NCI-H345 treated with DMSO at 0.1 percent for 48 hours (cell line): Measurements from ENCODE around the gene ODAD2.
"Not testable (repeated sequence)": the region's sequence is repeated elsewhere in the genome, so short reads cannot be mapped to it uniquely, and the experiment has no call there.

Experiments used
- DNase-seq: peaks from one replicate; lab custom pipeline; 2025; ENCODE audit not compliant: unreplicated experiment; lab: John Stamatoyannopoulos, UW

The ODAD2 gene

DNA sequence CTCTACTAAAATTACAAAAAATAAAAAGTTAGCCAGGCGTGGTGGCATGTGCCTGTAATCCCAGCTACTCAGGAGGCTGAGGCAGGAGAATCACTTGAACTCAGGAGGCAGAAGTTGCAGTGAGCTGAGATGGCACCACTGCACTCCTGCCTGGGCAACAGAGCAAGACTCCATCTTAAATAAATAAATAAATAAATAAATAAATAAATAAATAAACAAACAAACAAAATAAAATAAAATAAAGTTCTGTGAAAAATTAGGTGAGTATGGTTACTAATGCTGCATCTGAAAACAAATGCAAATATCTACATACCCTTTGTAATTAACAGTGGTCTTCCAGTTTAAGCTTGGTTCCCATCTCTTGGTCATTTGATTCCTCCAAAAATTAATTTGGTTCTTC lies 28.1 kb downstream of the ODAD2 start:
- not testable (repeated sequence) for DNase-seq

DNA sequence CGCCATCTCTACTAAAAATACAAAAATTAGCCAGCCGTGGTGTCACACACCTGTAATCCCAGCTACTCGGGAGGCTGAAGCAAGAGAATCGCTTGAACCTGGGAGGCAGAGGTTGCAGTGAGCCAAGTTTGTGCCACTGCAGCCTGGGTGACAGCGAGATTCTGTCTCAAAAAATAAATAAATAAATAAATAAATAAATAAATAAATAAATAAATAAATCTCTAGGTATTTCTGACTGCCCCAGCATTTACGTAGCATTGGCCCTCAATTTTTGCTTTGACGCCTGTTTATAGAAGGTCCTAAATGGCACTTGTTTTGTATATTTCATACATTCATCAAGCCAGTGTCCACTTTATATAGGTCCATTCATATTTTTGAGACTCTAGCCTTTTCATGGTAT lies 28.9 kb downstream of the ODAD2 start:
- not testable (repeated sequence) for DNase-seq

DNA sequence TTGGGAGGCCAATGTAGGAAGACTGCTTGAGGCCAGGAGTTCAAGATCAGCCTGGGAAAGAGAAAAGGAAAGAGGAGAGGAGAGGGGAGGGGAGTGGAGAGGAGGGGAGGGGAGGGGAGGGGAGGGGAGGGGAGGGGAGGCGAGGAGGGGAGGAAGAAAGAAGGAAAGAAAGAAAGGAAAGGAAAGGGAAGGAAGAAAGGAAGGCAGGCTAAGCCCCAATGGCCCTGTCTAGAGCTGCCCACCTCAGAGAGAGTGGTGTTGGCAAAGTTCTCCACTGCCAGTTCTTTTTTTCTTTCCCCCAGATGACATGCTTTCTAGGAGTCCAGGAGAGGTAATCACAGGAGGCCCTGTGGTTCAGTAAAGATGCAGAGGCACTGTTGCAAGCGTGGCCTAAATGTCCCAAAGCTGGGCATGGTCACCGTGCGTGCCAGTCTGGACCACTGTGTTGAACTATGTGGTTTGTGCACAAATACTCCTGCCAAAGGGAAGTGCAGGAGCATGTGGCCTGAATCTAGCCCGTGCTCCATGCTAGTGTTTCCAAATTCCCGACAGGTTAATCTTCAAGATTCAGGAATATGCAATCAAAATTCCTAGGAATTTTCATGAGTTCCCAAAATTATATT lies 39.7 kb downstream of the ODAD2 start:
- DNase-seq, result no peak

DNA sequence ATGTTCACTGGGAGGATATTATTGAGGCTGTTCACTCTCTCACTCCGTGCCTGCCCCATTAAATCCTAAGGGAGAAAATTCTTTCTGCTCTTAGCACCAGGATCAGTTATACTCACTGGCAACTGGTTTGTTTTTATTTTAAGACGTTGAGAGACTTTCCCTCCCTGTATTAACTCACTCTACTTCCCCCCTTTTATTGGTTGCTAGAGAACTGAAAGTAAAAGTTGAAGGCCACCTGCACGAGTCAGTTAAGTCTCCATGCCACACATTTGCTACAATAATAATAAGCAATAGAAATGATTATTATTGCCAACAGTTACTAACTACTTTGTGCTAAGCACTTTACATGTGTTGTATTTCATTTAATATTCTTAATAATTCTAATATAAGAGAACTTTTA lies 40.5 kb downstream of the ODAD2 start:
- not testable (repeated sequence) for DNase-seq

DNA sequence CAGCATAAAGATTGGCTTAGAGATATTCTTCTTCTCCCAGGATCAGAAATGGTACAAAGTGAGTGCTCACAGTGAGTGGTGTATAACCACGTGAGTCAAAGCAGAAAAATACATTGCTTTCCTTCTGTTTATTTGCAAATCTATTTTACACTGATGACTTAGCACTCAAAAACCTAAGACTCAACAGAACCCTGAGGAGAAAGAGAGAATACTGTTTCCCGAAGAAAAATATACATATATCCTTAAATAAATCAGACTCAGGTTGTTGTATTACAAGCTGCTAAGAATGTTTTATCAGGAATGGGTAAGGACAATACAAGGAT lies 48.7 kb downstream of the ODAD2 start:
- no peak for DNase-seq

DNA sequence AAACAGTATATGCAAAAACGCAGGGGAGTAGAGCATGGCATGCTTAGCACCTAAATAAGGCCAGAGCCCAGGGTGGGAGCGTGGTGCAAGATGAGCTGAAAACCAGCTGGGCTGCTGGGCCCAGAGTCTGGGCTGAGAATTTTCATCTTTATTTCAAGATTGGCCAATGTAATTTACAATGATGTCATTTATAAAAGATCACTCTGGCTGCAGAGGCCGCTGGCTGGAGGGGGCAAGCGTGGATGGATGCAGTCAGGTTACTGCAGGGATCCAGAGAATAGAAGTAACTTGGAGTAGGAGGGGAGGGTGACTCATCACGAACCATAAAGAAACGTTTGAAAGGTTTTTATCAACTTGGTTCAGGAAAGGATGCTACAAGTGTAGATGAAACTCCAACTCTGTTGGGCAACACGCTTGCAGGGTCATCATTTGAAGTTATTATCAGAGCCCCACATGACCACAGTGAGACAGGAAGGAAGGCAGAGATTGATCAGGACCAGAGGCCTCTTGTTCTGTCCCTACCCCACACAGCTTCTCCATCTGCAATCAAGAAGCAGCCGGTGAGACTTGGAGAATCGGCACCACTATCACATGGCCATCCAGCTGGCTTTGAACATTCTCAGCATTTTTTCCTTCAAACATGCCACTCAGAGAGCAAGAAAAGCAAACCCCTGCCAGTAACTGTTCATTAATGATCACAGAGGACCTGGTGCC lies 49.2 kb downstream of the ODAD2 start:
- no peak for DNase-seq

DNA sequence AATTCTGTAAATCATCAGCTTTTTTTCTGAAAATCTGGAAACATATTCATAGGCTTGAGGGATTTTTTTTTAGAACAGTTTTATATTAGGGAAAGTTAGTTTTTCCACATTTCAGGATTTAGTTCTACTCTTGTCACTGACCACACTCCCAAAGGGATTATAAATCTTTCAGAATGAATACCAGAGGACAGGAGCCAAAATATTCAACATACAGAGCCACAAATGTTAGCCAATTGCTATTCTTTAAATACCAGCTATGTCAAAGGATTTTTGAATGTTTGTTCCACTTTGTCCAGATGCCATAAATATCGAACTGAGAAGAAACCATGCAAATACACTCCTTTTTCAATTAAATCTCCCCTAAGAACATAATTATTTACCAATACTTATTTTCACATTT lies 50.7 kb downstream of the ODAD2 start:
- DNase-seq, result no peak

DNA sequence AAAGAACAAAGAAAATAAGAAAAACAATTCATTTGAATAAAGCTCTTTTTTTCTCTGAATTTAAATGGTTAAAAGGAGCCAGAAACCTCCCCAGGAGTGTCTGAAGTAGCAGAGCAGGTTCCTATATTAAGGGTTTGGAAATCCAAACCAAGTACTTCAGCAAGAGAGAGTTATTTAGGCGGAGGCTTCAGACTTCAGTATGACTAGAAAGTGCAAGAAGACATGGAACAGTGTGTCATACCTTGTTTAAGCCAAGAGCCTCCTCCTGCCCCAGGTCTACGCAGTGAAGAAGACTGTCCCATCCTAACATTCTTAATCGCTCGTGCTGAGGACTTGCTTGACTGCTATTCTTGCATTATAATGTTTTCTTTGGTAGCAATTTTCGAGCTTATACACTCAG lies 51.3 kb downstream of the ODAD2 start:
- DNase-seq, result no peak

DNA sequence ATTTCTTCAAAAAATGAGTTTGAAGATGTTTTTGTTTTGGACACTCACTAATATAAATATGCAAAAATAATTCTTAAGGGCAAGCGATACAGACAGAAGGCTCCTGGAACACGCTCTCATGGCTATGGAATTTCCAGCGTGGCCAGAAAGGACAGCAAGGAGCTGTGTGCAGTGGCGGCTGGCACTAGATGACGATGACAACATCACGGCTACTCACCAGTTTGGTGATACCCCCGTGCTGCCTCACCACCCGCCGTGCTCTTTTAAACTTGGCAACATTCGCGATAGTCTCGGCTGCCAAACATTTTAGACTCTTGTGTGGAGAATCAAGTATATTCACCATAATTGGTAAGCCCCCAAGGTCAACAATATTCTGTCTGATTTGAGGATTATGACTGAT lies 54.9 kb downstream of the ODAD2 start:
- DNase-seq, result no peak

DNA sequence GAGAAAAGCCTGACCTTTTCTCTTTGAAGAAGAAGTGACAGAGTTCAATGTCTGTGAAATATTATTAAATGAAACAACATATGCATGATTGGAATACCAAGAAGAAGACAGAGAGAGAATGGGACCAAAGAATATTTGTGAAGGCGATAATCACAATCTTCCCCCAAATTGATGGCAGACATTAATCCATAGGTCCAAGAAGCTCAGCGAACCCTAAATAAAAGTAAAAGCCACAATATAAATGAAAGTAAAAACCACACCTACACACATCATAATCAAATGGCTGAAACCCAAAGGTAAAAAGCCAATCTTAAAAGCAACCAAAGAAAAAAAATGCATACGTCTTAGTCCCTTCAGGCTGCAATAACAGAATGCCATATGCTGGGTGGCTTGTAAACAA lies 84.0 kb downstream of the ODAD2 start:
- DNase-seq, result no peak

DNA sequence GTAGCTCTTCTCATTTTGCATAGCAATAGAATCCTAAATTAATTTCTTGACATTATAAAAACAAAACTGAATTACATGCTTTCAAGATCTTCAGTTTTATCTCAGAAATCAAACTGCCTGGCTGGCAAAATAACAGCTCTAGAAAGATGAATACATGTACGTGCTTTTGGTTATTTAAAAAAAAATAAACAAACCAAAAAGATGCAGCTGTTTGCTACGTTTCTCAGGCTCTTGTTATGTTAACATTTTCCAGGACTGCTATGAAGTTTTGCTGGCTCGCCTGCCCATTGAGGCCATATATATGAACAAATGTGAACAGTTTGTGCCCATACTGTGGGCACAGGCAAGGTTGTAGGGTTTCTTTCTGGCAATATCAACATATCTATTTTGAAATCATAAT lies 86.6 kb downstream of the ODAD2 start:
- no peak for DNase-seq

DNA sequence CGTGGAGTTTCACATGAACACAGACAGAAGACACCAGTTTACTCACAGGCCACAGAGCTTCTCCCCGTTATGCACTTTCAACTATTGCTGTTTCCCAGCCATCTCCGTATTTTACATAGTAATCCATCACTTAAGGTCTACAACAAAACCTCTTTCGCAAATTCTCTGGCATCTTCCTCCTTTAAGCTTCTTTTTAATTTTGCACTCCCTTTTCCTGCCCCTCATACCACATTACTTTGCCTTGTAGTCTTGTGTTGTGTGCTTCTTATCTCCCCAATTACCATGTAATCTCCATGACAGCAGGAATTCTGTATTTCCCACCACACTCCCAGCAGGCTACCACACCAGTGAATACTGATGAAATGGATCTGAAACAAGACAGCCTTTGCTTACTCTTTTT lies 87.3 kb downstream of the ODAD2 start:
- DNase-seq, result no peak

DNA sequence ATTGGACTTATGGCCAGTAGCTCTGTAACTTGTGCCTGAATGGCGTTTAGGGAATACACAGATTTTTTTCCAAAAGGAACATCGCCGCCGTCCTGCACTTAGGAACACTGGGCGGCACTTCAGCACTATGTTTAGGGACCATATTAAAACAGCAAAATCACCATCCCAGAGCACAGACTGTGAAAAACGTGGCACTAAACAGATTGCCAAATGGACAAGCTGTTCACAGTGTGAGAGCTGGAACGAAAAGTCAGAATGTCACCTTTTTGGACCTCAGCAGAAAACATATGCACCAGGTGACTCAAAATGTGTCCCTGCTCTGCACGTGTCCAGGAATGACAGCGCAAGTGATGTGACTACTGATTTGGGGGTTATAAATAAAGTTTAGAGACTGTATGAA lies 87.9 kb downstream of the ODAD2 start:
- DNase-seq, result no peak

DNA sequence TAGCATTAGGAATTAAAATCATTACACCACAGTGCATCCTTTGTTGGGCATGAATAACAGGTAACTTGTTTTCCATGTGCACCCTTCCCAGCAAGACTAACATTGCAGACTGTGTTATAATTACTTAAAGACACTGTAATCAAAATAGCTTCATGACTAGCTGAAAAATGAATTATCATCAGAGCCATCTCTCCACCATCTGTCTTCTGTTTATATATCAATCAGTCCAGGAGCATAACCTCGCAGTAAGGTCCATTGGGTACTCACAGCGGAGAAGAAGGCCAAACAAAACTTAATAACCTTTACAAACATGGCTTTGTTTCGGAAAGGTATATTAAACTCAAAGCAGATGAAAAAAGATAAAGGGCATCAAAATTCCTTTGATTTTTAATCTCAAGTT lies 90.6 kb downstream of the ODAD2 start:
- no peak for DNase-seq

DNA sequence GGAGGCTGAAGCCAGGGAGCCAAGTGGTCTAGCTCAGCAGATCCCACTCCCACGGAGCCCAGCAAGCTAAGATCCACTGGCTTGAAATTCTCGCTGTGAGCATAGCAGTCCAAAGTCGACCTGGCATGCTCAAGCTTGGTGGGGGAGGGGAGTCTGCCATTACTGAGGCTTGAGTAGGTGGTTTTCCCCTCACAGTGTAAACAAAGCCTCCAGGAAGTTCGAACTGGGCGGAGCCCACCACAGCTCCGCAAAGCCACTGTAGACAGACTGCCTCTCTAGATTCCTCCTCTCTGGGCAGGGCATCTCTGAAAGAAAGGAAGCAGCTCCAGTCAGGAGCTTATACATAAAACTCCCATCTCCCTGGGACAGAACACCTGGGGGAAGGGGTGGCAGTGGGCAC lies 99.4 kb downstream of the ODAD2 start:
- DNase-seq, result not testable (repeated sequence)

DNA sequence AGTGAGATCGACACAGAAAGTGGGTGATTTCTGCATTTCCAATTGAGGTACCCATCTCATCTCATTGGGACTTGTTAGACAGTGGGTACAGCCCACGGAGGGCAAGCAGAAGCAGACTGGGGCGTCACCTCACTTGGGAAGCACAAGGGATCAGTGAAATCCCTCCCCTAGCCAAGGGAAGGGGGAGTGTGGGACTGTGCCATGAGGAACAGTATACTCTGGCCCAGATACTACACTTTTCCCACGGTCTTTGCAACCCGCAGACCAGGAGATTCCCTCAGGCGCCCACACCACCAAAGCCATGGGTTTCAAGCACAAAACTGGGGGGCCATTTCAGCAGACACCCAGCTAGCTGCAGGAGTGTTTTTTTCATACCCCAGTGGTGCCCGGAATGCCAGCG lies 99.8 kb downstream of the ODAD2 start:
- no peak for DNase-seq

DNA sequence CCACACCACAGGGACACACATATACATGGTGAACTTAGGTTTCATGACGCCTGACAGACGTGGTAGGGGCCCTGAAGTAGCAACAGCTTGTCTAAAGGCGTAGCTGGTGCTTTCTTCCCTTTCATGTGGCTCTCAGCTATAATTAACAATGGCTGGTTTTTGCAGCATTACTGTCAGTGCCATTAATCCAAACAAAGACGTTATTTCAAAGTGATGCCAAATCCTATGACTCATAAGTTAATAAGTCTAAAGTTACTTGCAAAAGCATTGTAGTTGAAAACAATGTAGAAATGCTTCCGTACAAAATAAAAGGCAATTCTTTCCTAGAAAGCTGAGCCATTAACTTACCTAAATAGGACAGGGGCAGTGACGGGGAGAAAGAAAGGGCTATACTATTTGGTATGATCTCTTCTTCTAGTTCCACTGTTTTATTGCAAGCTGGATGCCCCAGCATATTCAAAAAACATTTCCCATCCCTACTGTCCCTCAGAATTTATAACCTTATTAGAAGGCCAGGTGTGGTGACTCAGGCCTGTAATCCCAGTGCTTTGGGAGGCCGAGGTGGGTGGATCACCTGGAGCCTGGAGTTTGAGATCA lies 105.4 kb downstream of the ODAD2 start:
- no peak for DNase-seq

DNA sequence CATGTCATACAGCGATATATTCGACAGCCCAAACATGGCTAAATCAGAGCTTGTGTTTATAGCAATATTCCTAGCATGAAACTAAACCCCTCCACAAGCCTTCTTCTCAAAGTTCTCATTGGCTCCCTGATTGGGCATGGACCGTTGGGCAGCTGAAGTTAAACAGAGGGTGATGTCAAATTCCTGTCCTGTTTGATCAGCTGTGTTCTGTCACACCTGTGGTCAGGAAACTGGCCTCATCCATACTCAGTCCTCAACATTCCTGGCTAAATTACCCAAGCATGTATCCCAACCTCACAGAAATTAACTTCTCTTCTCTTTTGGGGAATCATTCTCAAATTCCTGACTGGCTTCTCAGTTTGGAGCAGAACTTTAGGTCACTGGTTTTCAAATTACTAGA lies 107.9 kb downstream of the ODAD2 start:
- DNase-seq, result no peak

DNA sequence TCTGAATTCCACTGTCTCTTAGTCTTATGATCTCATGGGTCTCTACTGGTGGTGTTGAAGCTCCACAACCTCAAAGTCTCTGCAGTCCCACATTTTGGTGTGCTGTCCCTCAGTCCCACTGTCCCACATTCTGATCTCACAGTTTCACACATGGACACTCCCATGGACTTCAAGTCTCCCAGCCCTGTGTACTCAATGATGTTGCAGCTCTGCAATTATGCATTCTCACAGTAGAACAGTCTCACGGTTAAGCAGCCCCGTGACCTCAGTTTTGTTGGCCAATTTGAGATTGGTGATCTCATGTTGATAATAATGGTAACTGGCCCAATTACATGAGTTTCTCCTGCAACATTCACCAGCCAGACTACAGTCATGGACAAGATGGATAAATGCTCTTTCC lies 109.4 kb downstream of the ODAD2 start:
- no peak for DNase-seq

DNA sequence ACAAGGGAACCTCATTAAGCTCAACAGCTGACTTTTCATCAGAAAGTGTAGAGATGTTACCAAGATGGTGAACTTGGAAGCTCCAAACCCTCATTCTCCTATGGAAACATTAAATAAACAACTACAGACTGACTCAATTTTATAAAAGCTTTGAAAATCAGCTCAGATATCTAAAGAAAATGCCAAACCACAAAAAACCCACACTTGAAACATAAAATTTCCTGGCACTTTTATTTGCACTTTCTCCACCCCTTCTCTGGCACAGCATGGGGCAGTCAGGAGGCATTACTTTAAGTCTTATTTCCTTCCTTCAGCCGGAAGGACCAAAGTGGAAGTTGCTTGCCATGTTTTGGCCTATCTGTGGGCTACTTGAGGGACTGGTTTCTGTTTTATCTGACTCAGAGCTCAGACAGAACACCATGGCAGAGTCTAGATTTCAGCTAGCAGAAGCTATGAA lies 114.7 kb downstream of the ODAD2 start:
- DNase-seq, result no peak

DNA sequence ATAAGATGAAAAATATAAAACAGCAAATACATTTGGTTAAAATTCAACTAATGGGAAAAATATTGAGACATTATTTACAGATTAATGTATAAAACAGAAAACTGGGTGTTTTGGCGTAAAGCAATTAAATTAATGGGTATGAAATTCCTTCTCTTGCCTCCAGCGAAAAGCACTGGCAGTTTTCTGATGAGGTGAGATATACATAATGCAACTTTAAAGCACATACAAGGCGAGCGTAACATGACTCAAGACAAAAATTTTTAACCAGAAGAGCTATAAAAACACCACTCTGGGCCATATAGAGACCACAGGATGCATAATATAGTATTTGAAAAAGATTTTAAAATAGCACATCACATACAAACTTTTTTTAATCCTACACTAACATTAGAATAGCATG lies 120.6 kb downstream of the ODAD2 start:
- no peak for DNase-seq

DNA sequence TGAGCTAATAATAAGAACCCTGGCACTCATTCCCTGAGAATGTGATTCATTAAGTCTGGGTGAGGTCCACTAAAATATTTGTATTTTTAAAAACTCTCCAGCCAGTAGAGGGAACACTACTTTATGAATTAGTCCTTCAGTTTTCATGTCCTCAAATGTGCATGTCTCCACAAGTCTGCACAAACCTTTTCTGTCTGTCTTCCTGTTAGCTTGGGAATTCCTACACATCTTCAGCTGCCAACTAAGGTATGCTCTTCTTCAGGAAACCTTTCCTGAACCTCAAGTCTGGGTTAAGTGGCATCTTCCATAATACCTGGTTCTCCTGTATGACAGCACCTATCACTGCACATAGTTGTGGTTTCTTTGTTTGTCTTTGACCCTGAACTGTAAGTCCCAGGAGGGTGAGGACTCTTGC lies 133.7 kb downstream of the ODAD2 start:
- DNase-seq, result no peak

DNA sequence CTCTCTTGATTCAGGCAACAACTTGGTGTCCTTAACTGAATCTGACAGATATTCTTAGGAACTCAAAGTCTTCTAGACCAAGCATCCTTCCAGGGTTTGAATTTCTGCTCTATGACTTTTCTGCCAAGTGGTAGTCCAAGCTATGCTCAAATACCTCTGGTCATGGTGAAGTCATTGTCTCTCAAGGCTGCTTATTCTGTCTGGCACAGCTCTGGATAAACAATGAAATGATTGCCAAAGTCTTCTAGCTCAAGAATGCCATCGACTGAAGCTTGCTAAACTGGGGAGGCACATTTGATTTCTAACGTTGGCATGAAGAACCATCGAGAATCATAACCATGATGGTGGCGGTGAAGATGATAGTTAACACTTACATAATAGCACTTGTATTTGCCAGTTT lies 137.1 kb downstream of the ODAD2 start:
- DNase-seq, result no peak
